ENCODE data around the gene XRCC3.

DNA sequence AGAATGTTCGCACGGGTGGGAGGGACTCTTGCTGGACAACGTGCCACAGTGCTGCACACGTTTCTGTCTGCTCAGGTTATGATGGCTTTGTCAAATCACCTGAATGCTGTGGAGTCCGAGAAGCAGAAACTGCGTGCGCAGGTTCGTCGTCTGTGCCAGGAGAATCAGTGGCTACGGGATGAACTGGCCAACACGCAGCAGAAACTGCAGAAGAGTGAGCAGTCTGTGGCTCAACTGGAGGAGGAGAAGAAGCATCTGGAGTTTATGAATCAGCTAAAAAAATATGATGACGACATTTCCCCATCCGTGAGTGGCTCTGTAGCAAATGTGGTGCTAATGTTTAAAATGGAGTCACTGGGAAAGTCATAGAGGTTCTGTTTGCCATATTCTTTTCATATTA is 57.8 kb downstream of the XRCC3 start:
- TF ChIP-seq, protein P1, sequence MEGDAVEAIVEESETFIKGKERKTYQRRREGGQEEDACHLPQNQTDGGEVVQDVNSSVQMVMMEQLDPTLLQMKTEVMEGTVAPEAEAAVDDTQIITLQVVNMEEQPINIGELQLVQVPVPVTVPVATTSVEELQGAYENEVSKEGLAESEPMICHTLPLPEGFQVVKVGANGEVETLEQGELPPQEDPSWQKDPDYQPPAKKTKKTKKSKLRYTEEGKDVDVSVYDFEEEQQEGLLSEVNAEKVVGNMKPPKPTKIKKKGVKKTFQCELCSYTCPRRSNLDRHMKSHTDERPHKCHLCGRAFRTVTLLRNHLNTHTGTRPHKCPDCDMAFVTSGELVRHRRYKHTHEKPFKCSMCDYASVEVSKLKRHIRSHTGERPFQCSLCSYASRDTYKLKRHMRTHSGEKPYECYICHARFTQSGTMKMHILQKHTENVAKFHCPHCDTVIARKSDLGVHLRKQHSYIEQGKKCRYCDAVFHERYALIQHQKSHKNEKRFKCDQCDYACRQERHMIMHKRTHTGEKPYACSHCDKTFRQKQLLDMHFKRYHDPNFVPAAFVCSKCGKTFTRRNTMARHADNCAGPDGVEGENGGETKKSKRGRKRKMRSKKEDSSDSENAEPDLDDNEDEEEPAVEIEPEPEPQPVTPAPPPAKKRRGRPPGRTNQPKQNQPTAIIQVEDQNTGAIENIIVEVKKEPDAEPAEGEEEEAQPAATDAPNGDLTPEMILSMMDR (conservative IDR thresholded peaks at IDR 0.05; ENCODE audit: low read depth, low read length), result no peak
- no peak for TF ChIP-seq EZH2phosphoT487 (IDR thresholded peaks at IDR 0.05; ENCODE audit: borderline replicate concordance, low read length)
